RWPE1 (cell line): ENCODE measurements around the gene NR3C1.

ENCODE experiments used
- CTCF ChIA-PET: fragments of 350-600 bp; sonication (Branson Sonifier 250); formaldehyde crosslinking; extraction: SDS; loops from one replicate; lab custom pipeline; 2021; lab: Yijun Ruan, JAX
- POLR2A ChIA-PET: fragments of 400-600 bp; formaldehyde crosslinking; extraction: SDS; loops from one replicate; lab custom pipeline; 2020; ENCODE audit warnings: antibody characterized with exemption; ENCODE audit not compliant: low non-redundant PET; lab: Yijun Ruan, JAX
- DNase-seq: peaks from one replicate; pipeline ENCODE4 v3.0.0; 2012; ENCODE audit warnings: low spot score
- H3K27ac ChIP-seq: fragments of 450-650 bp; 2 replicates; pipeline ENCODE4 v1.5.1; 2017
- TF ChIP-seq, protein P1 (sequence below): fragments of 450-650 bp; conservative IDR thresholded peaks from 2 replicates; pipeline ENCODE4 v1.5.1; 2017; ENCODE audit warnings: low read depth, mild to moderate bottlenecking

The NR3C1 gene

DNA sequence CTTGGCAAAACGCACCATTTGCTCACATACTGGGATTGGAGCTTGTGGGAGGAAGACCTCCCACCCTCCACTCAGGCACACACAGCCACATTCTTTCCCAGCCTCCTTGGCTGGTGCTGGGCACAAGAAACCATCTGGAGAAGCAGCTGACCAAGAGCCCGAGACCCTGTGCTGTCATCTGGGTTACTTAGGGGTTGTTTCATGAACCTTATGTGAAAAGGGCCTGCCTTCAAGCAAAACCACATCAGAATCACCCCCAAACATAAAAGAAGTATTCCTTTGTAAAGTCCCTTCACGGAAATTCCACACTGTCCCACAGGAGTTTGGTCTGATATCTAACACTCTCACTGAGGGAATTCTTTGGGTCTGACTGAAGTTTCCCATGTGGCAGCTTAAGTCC lies 172.1 kb downstream of the NR3C1 start:
- ChIA-PET POLR2A (no interaction called here), CTCF (no interaction called here)
- TF ChIP-seq, protein P1, sequence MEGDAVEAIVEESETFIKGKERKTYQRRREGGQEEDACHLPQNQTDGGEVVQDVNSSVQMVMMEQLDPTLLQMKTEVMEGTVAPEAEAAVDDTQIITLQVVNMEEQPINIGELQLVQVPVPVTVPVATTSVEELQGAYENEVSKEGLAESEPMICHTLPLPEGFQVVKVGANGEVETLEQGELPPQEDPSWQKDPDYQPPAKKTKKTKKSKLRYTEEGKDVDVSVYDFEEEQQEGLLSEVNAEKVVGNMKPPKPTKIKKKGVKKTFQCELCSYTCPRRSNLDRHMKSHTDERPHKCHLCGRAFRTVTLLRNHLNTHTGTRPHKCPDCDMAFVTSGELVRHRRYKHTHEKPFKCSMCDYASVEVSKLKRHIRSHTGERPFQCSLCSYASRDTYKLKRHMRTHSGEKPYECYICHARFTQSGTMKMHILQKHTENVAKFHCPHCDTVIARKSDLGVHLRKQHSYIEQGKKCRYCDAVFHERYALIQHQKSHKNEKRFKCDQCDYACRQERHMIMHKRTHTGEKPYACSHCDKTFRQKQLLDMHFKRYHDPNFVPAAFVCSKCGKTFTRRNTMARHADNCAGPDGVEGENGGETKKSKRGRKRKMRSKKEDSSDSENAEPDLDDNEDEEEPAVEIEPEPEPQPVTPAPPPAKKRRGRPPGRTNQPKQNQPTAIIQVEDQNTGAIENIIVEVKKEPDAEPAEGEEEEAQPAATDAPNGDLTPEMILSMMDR = no peak
- H3K27ac ChIP-seq = no peak overlapping the region
- DNase-seq = no peak

DNA sequence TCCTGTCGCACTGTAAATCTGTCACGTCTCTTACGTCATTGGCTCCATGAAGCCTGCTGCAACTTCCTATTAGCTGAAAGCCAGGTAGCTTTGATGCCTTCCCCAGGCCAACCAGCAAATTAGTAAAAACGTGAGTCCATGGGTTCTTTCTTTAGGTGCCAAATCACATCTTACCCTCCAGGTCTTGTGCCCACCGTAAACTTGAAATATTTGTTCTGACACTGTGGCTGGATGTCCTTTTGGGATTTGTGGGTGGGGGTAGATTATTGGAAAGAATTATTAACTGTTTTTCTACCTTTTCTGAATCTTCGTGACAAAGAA lies 172.8 kb downstream of the NR3C1 start:
- CTCF ChIA-PET = no interaction called here

DNA sequence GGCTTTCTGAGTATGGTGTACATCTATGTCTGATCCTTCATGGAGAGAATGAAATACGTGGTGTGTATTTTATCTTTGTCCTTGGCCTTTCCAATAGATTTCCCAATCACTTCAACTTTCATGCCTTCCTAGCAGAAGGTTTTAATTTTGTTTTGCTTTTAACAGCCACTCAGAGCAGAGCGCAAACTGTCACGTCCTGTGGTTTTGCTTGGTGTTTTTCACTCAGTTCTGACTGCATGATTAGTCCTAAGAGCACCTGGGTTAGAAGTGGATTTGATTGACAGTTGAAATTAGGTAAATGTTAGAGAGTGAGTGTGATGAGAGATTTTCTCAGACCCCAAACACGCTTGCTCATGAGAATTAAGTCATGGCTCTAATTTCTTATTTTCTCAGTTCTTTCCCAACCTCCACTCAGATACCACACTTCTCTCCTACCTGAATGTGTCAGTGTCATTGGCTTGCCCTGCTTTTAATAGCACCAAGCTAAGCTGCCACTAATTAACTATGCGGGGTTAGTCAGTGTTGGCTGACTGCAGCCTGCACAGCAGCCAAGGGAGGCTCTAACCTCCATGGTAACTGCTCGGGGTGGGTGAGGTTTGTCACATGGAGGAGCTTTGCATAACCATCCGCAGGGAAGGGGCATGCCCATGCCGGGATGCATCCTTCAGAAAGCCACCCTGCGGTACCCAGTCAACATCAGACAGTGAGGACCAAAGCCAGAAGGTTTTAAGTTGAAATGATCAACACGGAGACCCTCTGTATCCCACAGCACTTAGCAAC lies 173.4 kb downstream of the NR3C1 start:
- TF ChIP-seq, protein P1 = no peak
- CTCF ChIA-PET = no interaction called here
- POLR2A ChIA-PET = no interaction called here
- DNase-seq = no peak
- no peak overlapping the region for H3K27ac ChIP-seq

More for the DNA sequence above, 172.8 kb downstream of the NR3C1 start:
- TF ChIP-seq, protein P1 = no peak
- DNase-seq = no peak
- POLR2A ChIA-PET = no interaction called here
- H3K27ac ChIP-seq = no peak overlapping the region

DNA sequence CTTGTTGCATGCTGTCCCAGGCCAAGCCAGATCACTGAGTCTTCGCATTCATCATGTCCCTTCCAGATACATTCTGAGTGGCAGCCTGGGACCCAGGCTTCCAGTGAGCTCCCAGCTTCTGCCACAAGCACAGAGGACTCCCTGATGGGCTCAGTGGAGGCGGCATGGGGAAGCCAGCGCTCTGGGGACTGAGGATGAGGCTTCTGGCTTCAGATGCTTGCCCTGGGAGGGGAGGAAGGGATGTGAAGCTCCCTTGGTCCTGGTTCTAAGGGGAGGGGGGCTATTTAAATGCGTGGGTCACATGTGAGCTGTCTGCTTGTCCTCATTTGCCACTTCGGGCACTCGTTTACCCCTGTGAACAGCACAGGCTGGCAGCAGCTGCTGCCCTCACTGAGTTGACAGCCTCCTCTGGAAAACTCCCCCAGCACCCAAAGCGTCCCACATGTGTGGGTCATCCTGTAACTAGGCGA lies 174.0 kb downstream of the NR3C1 start:
- ChIA-PET CTCF (interaction anchor here (0.6 kb wide), 1 partner anchor 13 kb away, joined by 3 read pairs; no protein-coding TSS in a partner anchor), POLR2A (no interaction called here)
- TF ChIP-seq, protein P1 = no peak
- no peak for DNase-seq
- no peak overlapping the region for H3K27ac ChIP-seq

DNA sequence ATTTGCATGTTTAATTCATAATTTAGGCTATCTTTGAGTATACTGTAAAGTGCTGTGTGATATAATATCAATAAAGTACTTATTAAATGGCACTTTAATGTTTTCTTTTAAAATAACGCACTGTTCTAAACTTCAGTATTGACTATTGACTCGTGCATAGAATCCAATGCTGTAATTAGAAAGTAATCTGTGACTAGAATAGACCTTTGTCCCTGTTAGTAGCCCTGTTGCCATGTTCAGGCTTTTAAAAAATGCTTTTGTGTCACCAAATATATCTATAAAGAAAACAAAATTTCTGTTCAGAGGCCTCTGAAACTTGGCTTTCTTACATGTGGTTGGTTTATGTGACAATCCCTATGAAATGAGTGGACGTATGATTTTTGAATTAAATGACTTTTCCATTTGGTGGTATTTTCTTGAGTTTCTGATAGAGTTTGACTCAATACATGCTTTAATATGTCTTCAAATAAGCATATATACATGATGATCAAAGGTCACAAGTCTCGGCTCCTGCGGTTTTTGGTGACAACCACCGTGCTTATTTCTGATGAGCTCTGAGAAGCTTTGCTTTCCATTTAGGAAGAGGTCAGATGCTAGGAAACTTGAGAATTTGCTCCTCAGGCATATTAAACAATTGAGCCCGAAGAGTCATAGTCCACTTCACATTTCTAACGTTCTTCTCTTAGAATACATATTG lies 174.7 kb downstream of the NR3C1 start:
- ChIA-PET CTCF (interaction anchor here (0.6 kb wide), 1 partner anchor 13 kb away, joined by 3 read pairs; no protein-coding TSS in a partner anchor), POLR2A (no interaction called here)

More for the DNA sequence above, 174.7 kb downstream of the NR3C1 start:
- no peak overlapping the region for H3K27ac ChIP-seq
- TF ChIP-seq, protein P1 = no peak
- no peak for DNase-seq
